ENCODE results near the gene ZNF558.
"Not testable (repeated sequence)": the region's sequence is repeated elsewhere in the genome, so short reads cannot be mapped to it uniquely, and the experiment has no call there.

The ZNF558 gene

DNA sequence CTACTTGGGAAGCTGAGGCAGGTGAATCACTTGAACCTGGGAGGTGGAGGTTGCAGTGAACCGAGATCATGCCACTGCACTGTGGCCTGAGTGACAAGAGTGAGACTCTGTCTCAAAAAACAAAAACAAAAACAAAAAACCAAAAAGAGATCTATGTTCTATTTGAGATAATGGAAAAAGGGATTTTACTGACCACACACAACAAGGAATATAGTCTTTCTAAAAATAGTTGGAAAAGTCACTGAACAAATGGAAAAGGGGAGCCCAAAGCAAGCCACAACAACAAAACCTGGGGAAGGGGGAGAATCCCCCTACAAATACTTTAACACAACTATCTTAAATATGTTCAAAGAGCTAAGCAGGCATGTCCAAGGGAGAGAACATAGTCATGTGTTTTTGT, 37.3 kb downstream of the ZNF558 start:
- no peak for DNase-seq

DNA sequence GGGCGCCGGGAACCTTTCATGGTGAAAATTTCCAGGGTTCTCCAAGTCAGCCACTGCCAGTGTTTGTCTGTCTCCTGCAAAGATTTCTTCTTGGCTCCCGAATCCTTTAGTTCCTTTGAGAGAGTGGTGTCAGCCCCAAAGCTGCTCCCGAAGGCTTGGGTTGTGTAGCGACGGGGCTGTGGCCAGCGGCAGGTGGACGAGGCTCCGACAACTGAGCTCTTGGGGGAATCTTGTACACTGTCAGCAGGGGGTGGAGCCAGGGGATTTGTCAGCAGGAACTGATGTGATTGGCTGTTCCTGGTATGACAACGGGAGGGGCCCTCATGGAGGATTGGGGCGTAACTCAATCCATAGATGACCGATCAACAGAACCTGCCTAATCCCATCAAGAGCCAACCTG, 58.5 kb downstream of the ZNF558 start:
- not testable (repeated sequence) for DNase-seq

DNA sequence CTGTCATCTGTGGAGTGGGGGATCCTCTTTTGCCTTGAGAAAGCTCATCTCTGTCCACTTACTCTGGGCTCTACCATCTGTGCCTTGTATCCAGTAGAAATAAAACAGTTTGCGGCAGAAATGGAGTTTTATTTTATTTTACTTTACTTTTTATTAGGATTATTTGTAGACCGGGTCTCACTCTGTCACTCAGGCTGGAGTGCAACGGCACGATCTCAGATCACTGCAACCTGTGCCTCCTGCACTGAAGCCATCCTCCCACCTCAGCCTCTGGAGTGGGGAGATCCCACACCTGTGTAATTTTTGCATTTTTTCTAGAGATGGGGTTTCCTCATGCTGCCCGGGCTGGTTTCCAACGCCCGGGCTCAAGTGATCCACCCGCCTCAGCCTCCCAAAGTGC, 62.8 kb downstream of the ZNF558 start:
- DNase-seq: not testable (repeated sequence)

DNA sequence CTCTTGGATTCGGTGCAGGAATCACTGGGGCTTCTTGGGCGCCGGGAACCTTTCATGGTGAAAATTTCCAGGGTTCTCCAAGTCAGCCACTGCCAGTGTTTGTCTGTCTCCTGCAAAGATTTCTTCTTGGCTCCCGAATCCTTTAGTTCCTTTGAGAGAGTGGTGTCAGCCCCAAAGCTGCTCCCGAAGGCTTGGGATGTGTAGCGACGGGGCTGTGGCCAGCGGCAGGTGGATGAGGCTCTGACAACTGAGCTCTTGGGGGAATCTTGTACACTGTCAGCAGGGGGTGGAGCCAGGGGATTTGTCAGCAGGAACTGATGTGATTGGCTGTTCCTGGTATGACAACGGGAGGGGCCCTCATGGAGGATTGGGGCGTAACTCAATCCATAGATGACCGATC, 64.8 kb downstream of the ZNF558 start:
- DNase-seq: not testable (repeated sequence)

All from CD4-positive, alpha-beta T cell treated with Interleukin-10 for 1 hour (primary cell).